T-helper 1 cell (primary cell): ENCODE measurements around the gene MRPL46.
"Not testable (repeated sequence)": the region's sequence is repeated elsewhere in the genome, so short reads cannot be mapped to it uniquely, and the experiment has no call there.

Experiments
- DNase-seq, 5 donors: peaks; one replicate each; pipeline ENCODE4 v3.0.0-alpha.2; 2012 to 2020

Gene MRPL46

GRCh38 chr15:88477904-88478303, 10.7 kb upstream of the MRPL46 start:
- DNase-seq = no peak

- DNase-seq = no peak
These were observed 9.9 kb upstream of the MRPL46 start for GRCh38 chr15:88477126-88477525.

- peak in 1 of 5 donors; percentile 6 for DNase-seq
These were observed 9.5 kb upstream of the MRPL46 start for GRCh38 chr15:88476635-88477060.

- DNase-seq = not testable (repeated sequence)
These were observed 6.6 kb upstream of the MRPL46 start for GRCh38 chr15:88473661-88474293.

GRCh38 chr15:88472225-88472624, 5.0 kb upstream of the MRPL46 start:
- no peak for DNase-seq

- DNase-seq = no peak
These were observed 3.6 kb upstream of the MRPL46 start for GRCh38 chr15:88470625-88471372.

GRCh38 chr15:88469321-88469720, 2.1 kb upstream of the MRPL46 start:
- DNase-seq = no peak

GRCh38 chr15:88468721-88469120, 1.5 kb upstream of the MRPL46 start:
- not testable (repeated sequence) for DNase-seq

GRCh38 chr15:88467935-88468528, 844 bp upstream of the MRPL46 start:
- DNase-seq = no peak

- no peak for DNase-seq
These were observed 1.5 kb downstream of the MRPL46 start for GRCh38 chr15:88465633-88466224.

GRCh38 chr15:88463870-88464532, 3.2 kb downstream of the MRPL46 start:
- DNase-seq = no peak

GRCh38 chr15:88456733-88457132, 10.5 kb downstream of the MRPL46 start:
- no peak for DNase-seq

- peak in 2 of 5 donors; percentile 26 to 43 for DNase-seq
These were observed 12.0 kb downstream of the MRPL46 start for GRCh38 chr15:88454867-88455810.

- DNase-seq = no peak
These were observed 13.0 kb downstream of the MRPL46 start for GRCh38 chr15:88454236-88454635.

GRCh38 chr15:88453651-88454050, 13.5 kb downstream of the MRPL46 start:
- no peak for DNase-seq

GRCh38 chr15:88450125-88450798, 16.9 kb downstream of the MRPL46 start:
- DNase-seq = peak in 3 of 5 donors; percentile 12 to 53 (median 47)

- DNase-seq = no peak
These were observed 17.6 kb downstream of the MRPL46 start for GRCh38 chr15:88449581-88449980.

GRCh38 chr15:88448991-88449461, 18.2 kb downstream of the MRPL46 start:
- DNase-seq = no peak

- no peak for DNase-seq
These were observed 19.4 kb downstream of the MRPL46 start for GRCh38 chr15:88447741-88448140.

- DNase-seq = no peak
These were observed 20.0 kb downstream of the MRPL46 start for GRCh38 chr15:88447206-88447605.
